Measurements from ENCODE around the gene MME. TPM values are rescaled to one million over a fixed set of nuclear protein-coding genes. Genes with fewer than 3 reads are reported as not detected.

Gene MME
- total RNA-seq, 1 experiment from 2014 or later = 14.4 TPM

DNA sequence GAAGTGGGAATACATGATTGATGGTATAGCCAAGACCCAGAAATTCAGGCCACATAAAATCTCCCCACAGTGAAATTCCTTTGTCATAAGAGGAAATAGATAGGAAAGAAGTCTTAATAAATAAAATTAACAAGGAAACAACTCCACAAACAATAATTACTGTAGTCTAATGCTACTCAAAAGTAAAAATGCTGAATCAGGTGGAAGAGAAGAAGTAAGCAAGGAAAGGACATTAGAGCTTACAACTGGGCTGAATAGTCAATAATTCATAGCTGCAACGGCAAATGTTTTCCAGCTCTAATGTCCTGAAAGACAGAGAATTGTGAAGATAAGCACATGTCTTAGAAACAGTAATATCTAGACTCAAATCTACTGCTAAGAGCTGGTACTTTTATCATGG lies 149.0 kb downstream of the MME start:
- Mint-ChIP-seq H3K4me1 (ENCODE audit: low read depth, unreplicated experiment) (peaks cover 24% of the 10 kb centered on the region), H3K36me3 (ENCODE audit: insufficient read depth, unreplicated experiment) (peaks cover 5% of the 10 kb centered on the region), H3K27ac (ENCODE audit: unreplicated experiment) (no peak overlapping the region), H3K4me3 (ENCODE audit: low read depth, unreplicated experiment) (no peak overlapping the region), H3K27me3 (ENCODE audit: unreplicated experiment) (no peaks in the 10 kb centered on the region), H3K9me3 (ENCODE audit: low read depth, unreplicated experiment) (peaks cover 2% of the 10 kb centered on the region)
- CTCF ChIA-PET = no interaction called here
- BruUV-seq (replicated peaks) = no TSS peak
- intact Hi-C loops (cut with micrococcal nuclease; ENCODE audit: unreplicated experiment) = no loop called here
- no peak for DNase-seq
- TF ChIP-seq, protein P1, sequence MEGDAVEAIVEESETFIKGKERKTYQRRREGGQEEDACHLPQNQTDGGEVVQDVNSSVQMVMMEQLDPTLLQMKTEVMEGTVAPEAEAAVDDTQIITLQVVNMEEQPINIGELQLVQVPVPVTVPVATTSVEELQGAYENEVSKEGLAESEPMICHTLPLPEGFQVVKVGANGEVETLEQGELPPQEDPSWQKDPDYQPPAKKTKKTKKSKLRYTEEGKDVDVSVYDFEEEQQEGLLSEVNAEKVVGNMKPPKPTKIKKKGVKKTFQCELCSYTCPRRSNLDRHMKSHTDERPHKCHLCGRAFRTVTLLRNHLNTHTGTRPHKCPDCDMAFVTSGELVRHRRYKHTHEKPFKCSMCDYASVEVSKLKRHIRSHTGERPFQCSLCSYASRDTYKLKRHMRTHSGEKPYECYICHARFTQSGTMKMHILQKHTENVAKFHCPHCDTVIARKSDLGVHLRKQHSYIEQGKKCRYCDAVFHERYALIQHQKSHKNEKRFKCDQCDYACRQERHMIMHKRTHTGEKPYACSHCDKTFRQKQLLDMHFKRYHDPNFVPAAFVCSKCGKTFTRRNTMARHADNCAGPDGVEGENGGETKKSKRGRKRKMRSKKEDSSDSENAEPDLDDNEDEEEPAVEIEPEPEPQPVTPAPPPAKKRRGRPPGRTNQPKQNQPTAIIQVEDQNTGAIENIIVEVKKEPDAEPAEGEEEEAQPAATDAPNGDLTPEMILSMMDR (IDR thresholded peaks at IDR 0.05; ENCODE audit: unreplicated experiment) = no peak

DNA sequence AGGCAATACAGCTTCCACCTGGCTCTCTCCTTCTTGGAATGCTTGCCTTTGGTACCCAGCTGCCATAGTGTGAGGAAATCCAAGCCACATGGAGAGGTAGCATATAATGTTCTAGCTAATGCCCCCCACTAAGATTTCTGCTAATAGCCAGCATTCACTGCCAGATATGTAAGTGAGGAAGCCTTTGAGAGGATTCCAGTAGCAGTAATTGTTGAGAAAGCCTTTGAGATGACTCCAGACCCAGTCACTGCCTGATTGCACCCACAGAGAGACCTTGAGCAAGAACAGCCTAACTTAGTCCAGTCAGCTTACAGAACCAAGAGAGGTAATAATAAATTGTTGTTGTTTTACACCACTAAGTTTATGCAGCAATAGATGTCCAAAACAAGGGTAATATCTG lies 150.3 kb downstream of the MME start:
- no peak for DNase-seq
- Mint-ChIP-seq H3K27ac (ENCODE audit: unreplicated experiment) (no peak overlapping the region), H3K27me3 (ENCODE audit: unreplicated experiment) (no peaks in the 10 kb centered on the region), H3K36me3 (ENCODE audit: insufficient read depth, unreplicated experiment) (peaks cover 5% of the 10 kb centered on the region), H3K9me3 (ENCODE audit: low read depth, unreplicated experiment) (no peaks in the 10 kb centered on the region), H3K4me3 (ENCODE audit: low read depth, unreplicated experiment) (no peak overlapping the region), H3K4me1 (ENCODE audit: low read depth, unreplicated experiment) (peaks cover 26% of the 10 kb centered on the region)
- TF ChIP-seq, protein P1 (IDR thresholded peaks at IDR 0.05; ENCODE audit: unreplicated experiment) = no peak
- intact Hi-C loops (cut with micrococcal nuclease; ENCODE audit: unreplicated experiment) = no loop called here
- BruUV-seq (replicated peaks) = no TSS peak
- CTCF ChIA-PET = no interaction called here

DNA sequence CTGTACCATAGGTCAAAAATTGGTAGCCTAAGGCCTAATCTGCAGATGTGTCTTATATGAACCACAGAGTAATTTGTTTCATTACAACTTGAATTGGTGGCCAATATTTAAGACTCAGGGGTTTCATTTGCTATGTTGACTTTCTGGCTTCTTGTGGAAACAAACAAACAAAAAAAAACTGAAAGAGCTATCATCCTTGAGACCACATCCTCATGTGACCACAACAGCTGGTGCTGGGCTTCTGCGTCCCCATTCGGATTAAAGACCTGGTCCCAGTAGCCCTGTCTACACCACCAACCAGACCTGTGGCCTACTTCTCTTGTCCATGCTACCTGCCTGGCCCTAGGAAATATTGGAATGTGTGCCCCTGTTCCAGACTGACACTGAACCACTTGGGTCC lies 151.7 kb downstream of the MME start:
- H3K36me3 Mint-ChIP-seq (ENCODE audit: insufficient read depth, unreplicated experiment) = peaks cover 5% of the 10 kb centered on the region
- CTCF ChIA-PET = interaction anchor here (1.2 kb wide), 1 partner anchor 72 kb away, joined by 4 read pairs; no protein-coding TSS in a partner anchor
- DNase-seq = no peak
- peak overlapping the region; percentile 69 for H3K27ac Mint-ChIP-seq (ENCODE audit: unreplicated experiment)
- intact Hi-C loops (cut with micrococcal nuclease; ENCODE audit: unreplicated experiment) = loop anchor here (2.0 kb wide), 1 partner anchor 91 kb away; no protein-coding TSS in a partner anchor
- H3K4me3 Mint-ChIP-seq (ENCODE audit: low read depth, unreplicated experiment) = no peak overlapping the region
- peaks cover 26% of the 10 kb centered on the region for H3K4me1 Mint-ChIP-seq (ENCODE audit: low read depth, unreplicated experiment)
- no TSS peak for BruUV-seq (replicated peaks)
- H3K9me3 Mint-ChIP-seq (ENCODE audit: low read depth, unreplicated experiment) = no peaks in the 10 kb centered on the region
- H3K27me3 Mint-ChIP-seq (ENCODE audit: unreplicated experiment) = no peaks in the 10 kb centered on the region
- TF ChIP-seq, protein P1 (IDR thresholded peaks at IDR 0.05; ENCODE audit: unreplicated experiment) = no peak

DNA sequence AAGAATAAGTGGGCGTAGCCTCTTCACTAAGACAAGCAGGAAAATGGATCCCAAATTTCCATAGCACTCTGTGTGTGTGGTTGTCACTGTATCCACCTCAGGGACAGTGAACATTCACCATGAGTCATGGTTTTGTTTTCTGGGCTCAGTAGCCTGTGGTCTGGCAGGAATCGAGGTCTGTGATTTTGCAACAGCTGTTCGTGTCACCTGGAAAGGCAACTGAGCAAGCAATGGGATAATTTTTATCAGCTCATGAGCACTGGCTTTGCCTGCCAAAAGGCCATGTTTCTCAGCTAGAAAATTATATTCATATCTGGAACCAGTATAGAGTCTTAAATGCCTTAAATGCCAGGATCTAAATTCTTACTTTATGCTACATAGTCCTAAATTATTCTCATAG lies 152.5 kb downstream of the MME start:
- no peaks in the 10 kb centered on the region for H3K9me3 Mint-ChIP-seq (ENCODE audit: low read depth, unreplicated experiment)
- DNase-seq = peak; percentile 80
- peaks cover 26% of the 10 kb centered on the region for H3K4me1 Mint-ChIP-seq (ENCODE audit: low read depth, unreplicated experiment)
- H3K27ac Mint-ChIP-seq (ENCODE audit: unreplicated experiment) = peak overlapping the region; percentile 69
- BruUV-seq (replicated peaks) = no TSS peak
- intact Hi-C loops (cut with micrococcal nuclease; ENCODE audit: unreplicated experiment) = loop anchor here (2.0 kb wide), 1 partner anchor 90 kb away; no protein-coding TSS in a partner anchor
- CTCF ChIA-PET = interaction anchor here (1.2 to 1.7 kb wide), 2 partner anchors 72 to 89 kb away, joined by 4 to 8 read pairs; no protein-coding TSS in a partner anchor
- TF ChIP-seq, protein P1 (IDR thresholded peaks at IDR 0.05; ENCODE audit: unreplicated experiment) = no peak
- H3K27me3 Mint-ChIP-seq (ENCODE audit: unreplicated experiment) = no peaks in the 10 kb centered on the region
- no peak overlapping the region for H3K4me3 Mint-ChIP-seq (ENCODE audit: low read depth, unreplicated experiment)
- peaks cover 5% of the 10 kb centered on the region for H3K36me3 Mint-ChIP-seq (ENCODE audit: insufficient read depth, unreplicated experiment)

Measured in Calu3 (cell line).